SK-N-SH (cell line): ENCODE measurements around the gene FAM168A. TPM values are rescaled to one million over a fixed set of nuclear protein-coding genes. Genes with fewer than 3 reads are reported as not detected.

ENCODE experiments used
- CTCF ChIA-PET: fragments of 300-600, 350-600 bp; formaldehyde crosslinking; extraction: SDS; loops from one replicate; lab custom pipeline; 2021; lab: Yijun Ruan, JAX
- POLR2A ChIA-PET: fragments of 350-600 bp; sonication (Branson Sonifier 250); formaldehyde crosslinking; extraction: SDS; loops from one replicate; lab custom pipeline; 2020; ENCODE audit warnings: antibody characterized with exemption, inconsistent platforms; lab: Yijun Ruan, JAX
- DNase-seq: peaks from one replicate; pipeline ENCODE4 v3.0.0; 2012
- H2AFZ ChIP-seq: fragments of 200-600 bp; sonication (generic); 2 replicates; pipeline ENCODE4 v1.8.1; 2016; ENCODE audit warnings: antibody characterized with exemption, mild to moderate bottlenecking, low read depth
- H3F3A ChIP-seq: fragments of 200-600 bp; sonication (generic); replicated peaks from 2 replicates; pipeline ENCODE3; 2016; ENCODE audit warnings: antibody characterized with exemption, mild to moderate bottlenecking; ENCODE audit not compliant: insufficient read depth
- H3K27ac ChIP-seq, 2 experiments: fragments of 200-500 bp in 1 of 2; fragments of 200-600 bp in 1 of 2; sonication (Bioruptor generic) in 1 of 2; sonication (generic), shearing (Covaris generic) in 1 of 2; 2 replicates each; pipeline versions ENCODE4 v1.5.1 to v1.6.1; 2014 to 2016; ENCODE audit warnings: low read depth in 2 of 2, inconsistent platforms in 1 of 2, low read length in 1 of 2, mild to moderate bottlenecking in 1 of 2, mixed read lengths in 1 of 2
- H3K27me3 ChIP-seq: fragments of 200-600 bp; sonication (generic), shearing (Covaris generic); 2 replicates; pipeline ENCODE4 v1.6.1; 2016; ENCODE audit warnings: mixed run types; ENCODE audit not compliant: insufficient read depth
- H3K36me3 ChIP-seq, 2 experiments: fragments of 200-500 bp in 1 of 2; fragments of 200-600 bp in 1 of 2; sonication (Bioruptor generic) in 1 of 2; sonication (generic) in 1 of 2; replicated peaks in 1 of 2; 2 replicates each; pipeline versions ENCODE3 to v1.5.1; 2014 to 2016; ENCODE audit warnings: low read length in 1 of 2, mild to moderate bottlenecking in 1 of 2; ENCODE audit not compliant: insufficient read depth in 2 of 2, control insufficient read depth in 1 of 2
- H3K4me1 ChIP-seq, 2 experiments: fragments of 200-500 bp in 1 of 2; fragments of 200-600 bp in 1 of 2; sonication (Bioruptor generic) in 1 of 2; sonication (generic), shearing (Covaris generic) in 1 of 2; 2 replicates each; pipeline versions ENCODE4 v1.5.1 to v1.6.1; 2014 to 2016; ENCODE audit warnings: low read depth in 1 of 2, low read length in 1 of 2, mixed run types in 1 of 2; ENCODE audit not compliant: insufficient read depth in 2 of 2, control insufficient read depth in 1 of 2
- H3K4me2 ChIP-seq: fragments of 200-600 bp; sonication (generic), shearing (Covaris generic); 2 replicates; pipeline ENCODE4 v1.6.1; 2017; ENCODE audit warnings: mixed run types
- H3K4me3 ChIP-seq, 2 experiments: fragments of 200-500 bp in 1 of 2; fragments of 200-600 bp in 1 of 2; sonication (Bioruptor generic) in 1 of 2; sonication (generic), shearing (Covaris generic) in 1 of 2; 2 replicates each; pipeline versions ENCODE4 v1.5.1 to v1.8.1; 2014 to 2016; ENCODE audit warnings: low read depth in 2 of 2, inconsistent platforms in 1 of 2, low read length in 1 of 2, mild to moderate bottlenecking in 1 of 2, mixed read lengths in 1 of 2, moderate library complexity in 1 of 2
- H3K79me2 ChIP-seq: fragments of 200-600 bp; sonication (generic); 2 replicates; pipeline ENCODE4 v1.8.1; 2017; ENCODE audit warnings: mild to moderate bottlenecking; ENCODE audit not compliant: insufficient read depth
- H3K9ac ChIP-seq: fragments of 200-600 bp; sonication (generic); 2 replicates; pipeline ENCODE4 v1.6.1; 2017; ENCODE audit warnings: mixed run types
- H3K9me2 ChIP-seq: fragments of 200-600 bp; sonication (generic); 2 replicates; pipeline ENCODE4 v1.6.1; 2017; ENCODE audit warnings: mixed run types
- H3K9me3 ChIP-seq: fragments of 200-600 bp; sonication (generic); 2 replicates; pipeline ENCODE4 v1.6.1; 2017; ENCODE audit warnings: mixed run types, mild to moderate bottlenecking, moderate library complexity
- H4K20me1 ChIP-seq: fragments of 200-600 bp; sonication (generic); 2 replicates; pipeline ENCODE4 v1.6.1; 2017; ENCODE audit warnings: mild to moderate bottlenecking, mixed run types; ENCODE audit not compliant: insufficient read depth
- CHD2 ChIP-seq: fragments of 150-350 bp; IDR thresholded peaks from 2 replicates; pipeline ENCODE4 v1.6.1; 2018; ENCODE audit warnings: low read length; ENCODE audit not compliant: partially characterized antibody
- EP300 ChIP-seq, 2 experiments: IDR thresholded peaks; 2 replicates each; pipeline versions ENCODE4 v1.4.0 to v1.6.1; 2012; ENCODE audit warnings: borderline replicate concordance in 1 of 2, low read depth in 1 of 2, low read length in 1 of 2
- EZH2phosphoT487 ChIP-seq: fragments of 200-600 bp; sonication (generic); IDR thresholded peaks from 2 replicates; pipeline ENCODE4 v1.6.1; 2017; ENCODE audit warnings: low read depth, mixed run types, mild to moderate bottlenecking, antibody characterized with exemption, moderate library complexity, borderline replicate concordance
- FOSL2 ChIP-seq: IDR thresholded peaks from 2 replicates; pipeline ENCODE4 v1.4.0; 2012; ENCODE audit warnings: low read depth, mild to moderate bottlenecking, moderate library complexity, borderline replicate concordance
- FOXJ3 ChIP-seq: sonication (generic); formaldehyde crosslinking; IDR thresholded peaks from 2 replicates; pipeline ENCODE4 v1.5.1; 2020; ENCODE audit warnings: mild to moderate bottlenecking, missing genetic modification reagents
- GABPA ChIP-seq: IDR thresholded peaks from 2 replicates; pipeline ENCODE4 v1.4.0; 2012; ENCODE audit warnings: low read depth, mild to moderate bottlenecking
- GATA2 ChIP-seq: sonication (generic); formaldehyde crosslinking; IDR thresholded peaks from 2 replicates; pipeline ENCODE4 v1.5.0; 2020; ENCODE audit warnings: mild to moderate bottlenecking, missing genetic modification reagents
- NFIC ChIP-seq: IDR thresholded peaks from 2 replicates; pipeline ENCODE4 v1.4.0; 2012; ENCODE audit warnings: borderline replicate concordance
- RFX5 ChIP-seq: IDR thresholded peaks from 2 replicates; pipeline ENCODE4 v1.6.1; 2012; ENCODE audit warnings: mild to moderate bottlenecking, improper control_type of control experiment, low read length
- SIN3A ChIP-seq: IDR thresholded peaks from 2 replicates; pipeline ENCODE4 v1.6.1; 2012; ENCODE audit warnings: low read depth, mild to moderate bottlenecking, low read length, moderate library complexity, borderline replicate concordance
- SMC3 ChIP-seq: IDR thresholded peaks from 2 replicates; pipeline ENCODE4 v1.6.1; 2012; ENCODE audit warnings: low read depth, low read length, improper control_type of control experiment
- TAF1 ChIP-seq: IDR thresholded peaks from 2 replicates; pipeline ENCODE4 v1.6.1; 2012; ENCODE audit warnings: low read depth, mild to moderate bottlenecking, low read length, moderate library complexity, borderline replicate concordance
- TEAD4 ChIP-seq: IDR thresholded peaks from 2 replicates; pipeline ENCODE4 v1.4.0; 2012; ENCODE audit warnings: mild to moderate bottlenecking, borderline replicate concordance; ENCODE audit not compliant: insufficient read depth
- YY1 ChIP-seq: IDR thresholded peaks from 2 replicates; pipeline ENCODE4 v1.4.0; 2012; ENCODE audit warnings: low read depth, mild to moderate bottlenecking
- WGBS: methylation state at CpG from one replicate; pipeline ENCODE4 v1.1.6; 2017; ENCODE audit warnings: low lambda C conversion rate; 5-methylcytosine and 5-hydroxymethylcytosine counted together
- polyA plus RNA-seq, 3 experiments: library from polyadenylated mRNA; depleted of rRNA; stranded (reverse); fragments of >200 nt; gene quantifications; 2 replicates each; pipeline ENCODE4 v1.2.3, GENCODE V29; 2012
- TF ChIP-seq, protein P1 (sequence below): IDR thresholded peaks from 2 replicates; pipeline ENCODE4; 2012
- TF ChIP-seq, protein P2 (sequence below): fragments of 150-350 bp; IDR thresholded peaks from 2 replicates; pipeline ENCODE4 v1.6.1; 2016; ENCODE audit warnings: mild to moderate bottlenecking, low read depth, low read length
- TF ChIP-seq, protein P3 (sequence below): fragments of 150-350 bp; IDR thresholded peaks from 2 replicates; pipeline ENCODE4 v1.6.1; 2017; ENCODE audit warnings: antibody characterized with exemption, low read length, low read depth, borderline replicate concordance

Gene FAM168A
- polyA plus RNA-seq, 1 of the 3 experiments (the other 2 are of a cell fraction) = 17.8 TPM

DNA sequence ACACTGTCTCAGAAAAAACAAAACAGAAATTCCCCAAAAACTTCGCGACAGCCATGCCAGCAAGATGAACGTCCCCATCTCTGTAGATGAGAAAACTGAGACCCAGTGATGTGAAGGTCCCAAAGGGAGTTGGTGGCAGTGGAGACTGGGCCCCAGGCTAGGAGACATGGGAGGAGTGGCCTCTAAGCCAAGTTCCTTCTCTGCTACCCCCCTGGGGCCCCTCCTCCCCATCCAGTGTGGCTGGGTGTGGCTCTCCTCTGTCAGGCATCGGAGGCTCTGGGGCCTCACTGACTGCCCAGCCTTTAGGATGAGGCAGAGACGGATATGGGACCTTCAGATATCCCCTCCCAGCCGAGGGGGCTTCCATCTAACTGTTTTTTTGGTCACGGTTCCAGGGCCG lies 211.9 kb downstream of the FAM168A start:
- peaks cover 15 to 24% of the 10 kb centered on the region in 2 experiments; a peak in 2 of 4 replicates for H3K4me1 ChIP-seq
- WGBS = 93% methylated on average over 3 of the region's 8 CpGs
- no peak overlapping the region for H3K9ac ChIP-seq
- no peak overlapping the region for H3K4me3 ChIP-seq
- H3K27ac ChIP-seq = no peak overlapping the region
- no peaks in the 10 kb centered on the region for H3K9me3 ChIP-seq
- no peak for DNase-seq
- H3K36me3 ChIP-seq = no peaks in the 10 kb centered on the region
- no peak overlapping the region for H2AFZ ChIP-seq
- peaks cover 22% of the 10 kb centered on the region; the same call in 1 of the 2 replicates for H4K20me1 ChIP-seq
- no peak overlapping the region for H3K4me2 ChIP-seq
- TF ChIP-seq EP300 (IDR thresholded peaks at IDR 0.05; ENCODE audit: borderline replicate concordance in 1 of 2, low read depth in 1 of 2, low read length in 1 of 2) (no peak), FOSL2 (no peak), GATA2 (CRISPR knock-in tag) (no peak), SIN3A (no peak), GABPA (no peak), RFX5 (no peak), SMC3 (no peak), EZH2phosphoT487 (no peak), YY1 (no peak), TAF1 (no peak), FOXJ3 (no peak), CHD2 (no peak), NFIC (no peak), TEAD4 (no peak)
- TF ChIP-seq, protein P1, sequence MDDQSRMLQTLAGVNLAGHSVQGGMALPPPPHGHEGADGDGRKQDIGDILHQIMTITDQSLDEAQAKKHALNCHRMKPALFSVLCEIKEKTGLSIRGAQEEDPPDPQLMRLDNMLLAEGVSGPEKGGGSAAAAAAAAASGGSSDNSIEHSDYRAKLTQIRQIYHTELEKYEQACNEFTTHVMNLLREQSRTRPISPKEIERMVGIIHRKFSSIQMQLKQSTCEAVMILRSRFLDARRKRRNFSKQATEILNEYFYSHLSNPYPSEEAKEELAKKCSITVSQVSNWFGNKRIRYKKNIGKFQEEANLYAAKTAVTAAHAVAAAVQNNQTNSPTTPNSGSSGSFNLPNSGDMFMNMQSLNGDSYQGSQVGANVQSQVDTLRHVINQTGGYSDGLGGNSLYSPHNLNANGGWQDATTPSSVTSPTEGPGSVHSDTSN = no peak
- TF ChIP-seq, protein P2, sequence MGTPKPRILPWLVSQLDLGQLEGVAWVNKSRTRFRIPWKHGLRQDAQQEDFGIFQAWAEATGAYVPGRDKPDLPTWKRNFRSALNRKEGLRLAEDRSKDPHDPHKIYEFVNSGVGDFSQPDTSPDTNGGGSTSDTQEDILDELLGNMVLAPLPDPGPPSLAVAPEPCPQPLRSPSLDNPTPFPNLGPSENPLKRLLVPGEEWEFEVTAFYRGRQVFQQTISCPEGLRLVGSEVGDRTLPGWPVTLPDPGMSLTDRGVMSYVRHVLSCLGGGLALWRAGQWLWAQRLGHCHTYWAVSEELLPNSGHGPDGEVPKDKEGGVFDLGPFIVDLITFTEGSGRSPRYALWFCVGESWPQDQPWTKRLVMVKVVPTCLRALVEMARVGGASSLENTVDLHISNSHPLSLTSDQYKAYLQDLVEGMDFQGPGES = no peak
- TF ChIP-seq, protein P3, sequence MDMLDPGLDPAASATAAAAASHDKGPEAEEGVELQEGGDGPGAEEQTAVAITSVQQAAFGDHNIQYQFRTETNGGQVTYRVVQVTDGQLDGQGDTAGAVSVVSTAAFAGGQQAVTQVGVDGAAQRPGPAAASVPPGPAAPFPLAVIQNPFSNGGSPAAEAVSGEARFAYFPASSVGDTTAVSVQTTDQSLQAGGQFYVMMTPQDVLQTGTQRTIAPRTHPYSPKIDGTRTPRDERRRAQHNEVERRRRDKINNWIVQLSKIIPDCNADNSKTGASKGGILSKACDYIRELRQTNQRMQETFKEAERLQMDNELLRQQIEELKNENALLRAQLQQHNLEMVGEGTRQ = no peak
- no peaks in the 10 kb centered on the region for H3K9me2 ChIP-seq
- CTCF ChIA-PET = interaction anchor here (1.1 to 3.7 kb wide), 5 partner anchors 35 to 275 kb away, joined by 3 to 29 read pairs (median 7); no protein-coding TSS in a partner anchor
- POLR2A ChIA-PET = no interaction called here
- H3F3A ChIP-seq = no peaks in the 10 kb centered on the region
- H3K79me2 ChIP-seq = peaks cover 48% of the 10 kb centered on the region
- H3K27me3 ChIP-seq = no peaks in the 10 kb centered on the region
